GM18909 (cell line): ENCODE data around the gene IFNLR1.

Source experiments
- ATAC-seq: cut with Tn5 transposase; IDR thresholded peaks from one replicate; pipeline ENCODE4 v1.9.1; 2021; ENCODE audit warnings: mild to moderate bottlenecking; ENCODE audit not compliant: unreplicated experiment, poor library complexity

IFNLR1 gene

DNA sequence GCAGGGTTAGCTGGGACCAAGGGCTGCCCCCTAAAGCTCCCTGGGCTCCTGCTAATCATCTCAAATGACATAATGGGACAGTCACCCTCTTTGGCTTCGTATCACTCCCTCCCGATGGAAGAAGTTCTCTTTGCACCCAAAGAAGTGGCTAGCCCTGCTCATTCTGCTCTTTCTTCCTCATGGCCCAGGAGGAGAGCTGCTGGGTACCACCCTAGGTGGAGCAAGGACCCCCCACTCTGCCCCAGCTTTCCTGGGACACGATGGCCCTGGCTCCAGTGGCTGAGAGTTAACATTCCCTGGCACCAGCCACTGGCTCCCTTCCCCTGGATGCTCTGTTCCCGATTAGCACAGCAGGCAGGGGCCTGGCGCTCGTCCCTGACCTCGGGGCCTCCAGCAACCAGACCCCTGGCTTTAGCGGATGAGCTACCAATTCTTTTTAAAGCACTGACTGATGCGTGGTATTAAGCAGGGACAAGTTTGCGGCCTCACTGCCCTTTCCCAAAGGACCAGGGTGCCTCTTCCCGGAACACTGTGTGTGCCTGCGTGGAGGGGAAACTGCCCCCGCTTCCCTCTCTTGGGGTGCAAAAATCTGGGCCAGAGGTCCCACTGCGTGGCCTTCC is 76.3 kb downstream of the IFNLR1 start:
- no peak for ATAC-seq

- ATAC-seq = no peak
Measured at GRCh38 chr1:24109686-24110475, 77.2 kb downstream of the IFNLR1 start.

- ATAC-seq = no peak
Measured at GRCh38 chr1:24109166-24109483, 78.0 kb downstream of the IFNLR1 start.

DNA sequence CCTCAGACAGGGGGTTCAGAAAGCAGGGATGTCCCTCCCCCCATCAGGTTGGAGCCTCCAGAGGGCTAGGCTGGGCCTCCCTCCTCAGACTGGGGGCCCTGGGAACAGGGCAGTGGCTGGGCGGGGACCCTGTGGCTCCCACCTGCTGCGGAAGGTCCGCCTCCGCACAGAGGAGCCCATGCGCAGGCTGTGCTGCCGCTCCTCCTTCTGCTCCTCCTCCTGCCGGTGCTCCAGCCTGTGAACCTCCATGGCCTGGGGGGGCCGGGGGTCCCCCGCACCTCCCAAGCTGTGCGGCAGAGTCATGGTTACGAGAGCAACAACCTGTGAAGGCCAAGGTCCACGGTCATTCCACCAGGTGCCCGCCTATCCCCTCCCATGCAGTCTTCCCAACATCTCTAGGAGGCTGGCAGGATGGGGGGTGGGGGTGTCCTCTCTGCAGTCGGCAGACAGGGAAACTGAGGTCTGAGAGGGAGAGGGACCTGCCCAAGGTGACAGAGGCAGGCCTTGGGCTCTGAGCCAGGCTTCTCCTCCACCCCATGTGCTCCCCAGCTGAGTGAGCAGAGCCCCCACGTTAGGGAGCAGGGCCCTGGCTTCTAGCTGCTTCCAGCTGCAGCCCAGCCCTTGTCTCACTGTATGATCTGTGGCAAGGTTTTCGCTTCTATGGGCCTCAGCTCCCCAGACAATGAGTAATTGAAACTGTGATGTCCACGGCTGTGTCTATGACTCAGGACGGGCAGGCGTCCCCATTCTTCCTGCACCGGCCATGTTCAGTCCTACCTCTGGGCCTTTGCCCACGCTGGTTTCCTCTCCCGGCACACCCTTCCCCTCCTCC is 78.5 kb downstream of the IFNLR1 start:
- ATAC-seq = no peak

GRCh38 chr1:24107462-24108138 is 79.5 kb downstream of the IFNLR1 start:
- ATAC-seq = no peak

DNA sequence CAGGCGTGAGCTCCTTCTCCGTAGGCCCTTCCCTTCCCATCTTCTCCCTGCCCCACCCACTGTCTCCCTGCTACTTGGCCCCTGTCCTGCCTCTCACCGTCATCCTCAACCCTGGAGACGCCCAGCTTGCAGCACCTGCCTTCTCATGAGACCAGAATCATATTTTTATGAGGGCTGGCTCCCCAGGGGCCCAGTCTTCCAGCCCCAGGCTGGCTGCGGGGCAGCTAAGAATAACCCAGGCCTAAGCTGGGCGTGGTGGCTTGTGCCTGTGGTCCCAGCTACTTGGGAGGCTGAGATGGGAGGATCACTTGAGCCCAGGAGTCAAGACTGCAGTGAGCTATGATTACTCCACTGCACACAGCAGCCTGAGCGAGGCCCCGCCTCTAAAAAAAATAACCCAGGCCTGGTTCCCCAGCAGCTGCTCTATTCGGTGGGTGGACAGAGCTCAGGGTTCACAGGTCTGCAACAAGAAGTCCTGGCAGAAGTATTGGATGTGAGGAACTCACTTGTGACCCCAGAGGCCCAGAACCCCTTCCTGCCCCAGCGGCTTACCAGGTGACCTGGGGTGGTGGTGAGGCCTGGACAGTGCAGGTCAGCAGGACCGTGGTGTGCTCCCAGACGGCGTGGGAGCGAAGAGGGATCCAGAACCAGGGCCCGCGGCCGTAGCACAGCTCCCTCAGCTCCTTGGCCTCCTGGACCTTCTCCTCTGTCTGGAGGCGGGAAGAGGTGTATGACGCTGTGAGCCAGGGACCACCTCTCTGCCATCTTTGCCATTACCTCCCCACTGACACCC is 81.5 kb downstream of the IFNLR1 start:
- ATAC-seq = no peak

DNA sequence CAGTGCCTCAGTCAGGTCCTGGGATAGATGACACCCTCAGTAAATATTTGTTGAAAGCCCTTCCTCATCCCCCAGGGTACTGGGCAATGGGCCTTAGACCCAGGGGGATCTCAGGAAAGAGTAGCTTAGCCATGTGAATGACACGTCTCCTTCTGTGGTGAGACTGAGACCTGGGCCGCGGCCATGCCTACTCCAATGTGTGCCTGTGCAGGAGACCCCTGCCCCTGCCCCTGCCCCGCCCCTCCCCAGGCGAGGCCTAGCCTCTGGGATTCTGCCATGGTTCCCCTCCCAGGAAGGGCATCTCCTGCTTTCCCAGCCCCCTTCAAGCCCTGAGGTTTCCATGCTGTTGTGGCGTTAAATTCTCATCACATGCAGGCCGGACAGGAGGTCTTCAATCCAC is 82.2 kb downstream of the IFNLR1 start:
- no peak for ATAC-seq
